Measurements from ENCODE around the gene IL12RB1. TPM values are rescaled to one million over a fixed set of nuclear protein-coding genes. Genes with fewer than 3 reads are reported as not detected.

Gene IL12RB1
- total RNA-seq, 1 experiment from 2014 or later = not detected

DNA sequence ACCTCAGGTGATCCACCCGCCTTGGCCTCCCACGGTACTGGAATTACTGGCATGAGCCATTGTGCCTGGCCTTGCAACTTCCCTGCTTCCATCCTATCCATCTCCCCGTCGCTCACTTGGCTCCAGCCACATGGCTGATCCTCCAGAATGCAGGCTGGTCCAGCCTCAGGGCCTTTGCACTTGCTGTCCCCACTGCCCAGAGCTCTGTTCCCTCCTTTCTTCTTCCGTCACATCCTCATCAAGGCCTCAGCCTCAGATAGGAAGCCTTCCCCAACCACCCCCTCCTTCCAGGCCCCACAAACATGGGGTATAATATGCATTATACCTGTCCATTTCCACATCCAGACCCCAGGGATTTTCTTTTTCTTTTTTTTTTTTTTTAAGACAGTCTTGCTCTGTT, 27.1 kb upstream of the IL12RB1 start:
- BruUV-seq (replicated peaks) = no TSS peak
- ChIA-PET RAD21 (ENCODE audit: low non-redundant PET in 1 of 2, low total read pairs in 2 of 2, uncharacterized antibody in 2 of 2, unreplicated experiment in 2 of 2) (interaction anchor here in 1 of 2 experiments (0.7 to 1.2 kb wide), 2 partner anchors 90 to 138 kb away, joined by 4 to 7 read pairs; partner anchors contain the start of gene RAB3A), POLR2A (interaction anchor here (1.0 kb wide), 1 partner anchor 38 kb away, joined by 3 read pairs; the partner anchor contains the start of gene PIK3R2), CTCF (interaction anchor here (0.7 to 3.0 kb wide), 15 partner anchors 12 to 165 kb away, joined by 3 to 24 read pairs (median 5); partner anchors contain the start of genes MPV17L2 and PIK3R2)
- Histone ChIP-seq H3K4me2 (ENCODE audit: low read length) (no peak overlapping the region), H3K27ac (ENCODE audit: low read depth, low read length) (no peak overlapping the region), H3K9ac (ENCODE audit: low read length) (no peak overlapping the region), H3K4me1 (ENCODE audit: control insufficient read depth in 1 of 2, insufficient read depth in 2 of 2, low read length in 2 of 2) (peaks cover 23 to 42% of the 10 kb centered on the region in 2 experiments), H3K9me3 (ENCODE audit: control insufficient read depth in 1 of 2, insufficient read depth in 1 of 2, low read depth in 1 of 2, low read length in 2 of 2) (no peaks in the 10 kb centered on the region), H3K79me2 (ENCODE audit: insufficient read depth, low read length) (peaks cover 6% of the 10 kb centered on the region; the same call in 1 of the 2 replicates), H3K36me3 (ENCODE audit: control insufficient read depth in 1 of 2, insufficient read depth in 2 of 2, low read length in 2 of 2) (peaks cover 0 to 3% of the 10 kb centered on the region in 2 experiments; a peak in 1 of 4 replicates), H4K20me1 (ENCODE audit: insufficient read depth) (no peaks in the 10 kb centered on the region), H3K27me3 (ENCODE audit: insufficient read depth, low read length) (no peaks in the 10 kb centered on the region), H2AFZ (ENCODE audit: low read depth, low read length, poor library complexity, severe bottlenecking) (no peak overlapping the region), H3K4me3 (replicated peaks in 1 of 2; ENCODE audit: low read depth in 1 of 2, low read length in 2 of 2) (no peak overlapping the region), H3K9me2 (ENCODE audit: insufficient read depth) (no peaks in the 10 kb centered on the region)
- intact Hi-C loops (cut with micrococcal nuclease) = loop anchor here (1.0 to 2.0 kb wide), 2 partner anchors 54 to 137 kb away; no protein-coding TSS in a partner anchor
- TF ChIP-seq, protein P1, sequence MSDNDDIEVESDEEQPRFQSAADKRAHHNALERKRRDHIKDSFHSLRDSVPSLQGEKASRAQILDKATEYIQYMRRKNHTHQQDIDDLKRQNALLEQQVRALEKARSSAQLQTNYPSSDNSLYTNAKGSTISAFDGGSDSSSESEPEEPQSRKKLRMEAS (IDR thresholded peaks at IDR 0.05) = no peak
- TF ChIP-seq RAD21 (IDR thresholded peaks at IDR 0.05; ENCODE audit: low read depth) = no peak
- TF ChIP-seq POLR2AphosphoS5 (IDR thresholded peaks at IDR 0.05; ENCODE audit: low read depth, low read length) = no peak
- TF ChIP-seq SRF (IDR thresholded peaks at IDR 0.05; ENCODE audit: low read depth) = no peak
- TF ChIP-seq, protein P2, sequence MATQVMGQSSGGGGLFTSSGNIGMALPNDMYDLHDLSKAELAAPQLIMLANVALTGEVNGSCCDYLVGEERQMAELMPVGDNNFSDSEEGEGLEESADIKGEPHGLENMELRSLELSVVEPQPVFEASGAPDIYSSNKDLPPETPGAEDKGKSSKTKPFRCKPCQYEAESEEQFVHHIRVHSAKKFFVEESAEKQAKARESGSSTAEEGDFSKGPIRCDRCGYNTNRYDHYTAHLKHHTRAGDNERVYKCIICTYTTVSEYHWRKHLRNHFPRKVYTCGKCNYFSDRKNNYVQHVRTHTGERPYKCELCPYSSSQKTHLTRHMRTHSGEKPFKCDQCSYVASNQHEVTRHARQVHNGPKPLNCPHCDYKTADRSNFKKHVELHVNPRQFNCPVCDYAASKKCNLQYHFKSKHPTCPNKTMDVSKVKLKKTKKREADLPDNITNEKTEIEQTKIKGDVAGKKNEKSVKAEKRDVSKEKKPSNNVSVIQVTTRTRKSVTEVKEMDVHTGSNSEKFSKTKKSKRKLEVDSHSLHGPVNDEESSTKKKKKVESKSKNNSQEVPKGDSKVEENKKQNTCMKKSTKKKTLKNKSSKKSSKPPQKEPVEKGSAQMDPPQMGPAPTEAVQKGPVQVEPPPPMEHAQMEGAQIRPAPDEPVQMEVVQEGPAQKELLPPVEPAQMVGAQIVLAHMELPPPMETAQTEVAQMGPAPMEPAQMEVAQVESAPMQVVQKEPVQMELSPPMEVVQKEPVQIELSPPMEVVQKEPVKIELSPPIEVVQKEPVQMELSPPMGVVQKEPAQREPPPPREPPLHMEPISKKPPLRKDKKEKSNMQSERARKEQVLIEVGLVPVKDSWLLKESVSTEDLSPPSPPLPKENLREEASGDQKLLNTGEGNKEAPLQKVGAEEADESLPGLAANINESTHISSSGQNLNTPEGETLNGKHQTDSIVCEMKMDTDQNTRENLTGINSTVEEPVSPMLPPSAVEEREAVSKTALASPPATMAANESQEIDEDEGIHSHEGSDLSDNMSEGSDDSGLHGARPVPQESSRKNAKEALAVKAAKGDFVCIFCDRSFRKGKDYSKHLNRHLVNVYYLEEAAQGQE (IDR thresholded peaks at IDR 0.05; ENCODE audit: low read depth) = no peak
- no peak for TF ChIP-seq SP1 (IDR thresholded peaks at IDR 0.05; ENCODE audit: low read depth)
- TF ChIP-seq FOSL1 (IDR thresholded peaks at IDR 0.05; ENCODE audit: low read depth) = no peak
- no peak for TF ChIP-seq YY1 (IDR thresholded peaks at IDR 0.05; ENCODE audit: extremely low read depth, insufficient replicate concordance, low read depth, low read length)
- no peak for TF ChIP-seq EZH2 (IDR thresholded peaks at IDR 0.05)
- TF ChIP-seq ZNF274 (IDR thresholded peaks at IDR 0.05; ENCODE audit: low read depth, low read length) = no peak
- TF ChIP-seq, protein P3, sequence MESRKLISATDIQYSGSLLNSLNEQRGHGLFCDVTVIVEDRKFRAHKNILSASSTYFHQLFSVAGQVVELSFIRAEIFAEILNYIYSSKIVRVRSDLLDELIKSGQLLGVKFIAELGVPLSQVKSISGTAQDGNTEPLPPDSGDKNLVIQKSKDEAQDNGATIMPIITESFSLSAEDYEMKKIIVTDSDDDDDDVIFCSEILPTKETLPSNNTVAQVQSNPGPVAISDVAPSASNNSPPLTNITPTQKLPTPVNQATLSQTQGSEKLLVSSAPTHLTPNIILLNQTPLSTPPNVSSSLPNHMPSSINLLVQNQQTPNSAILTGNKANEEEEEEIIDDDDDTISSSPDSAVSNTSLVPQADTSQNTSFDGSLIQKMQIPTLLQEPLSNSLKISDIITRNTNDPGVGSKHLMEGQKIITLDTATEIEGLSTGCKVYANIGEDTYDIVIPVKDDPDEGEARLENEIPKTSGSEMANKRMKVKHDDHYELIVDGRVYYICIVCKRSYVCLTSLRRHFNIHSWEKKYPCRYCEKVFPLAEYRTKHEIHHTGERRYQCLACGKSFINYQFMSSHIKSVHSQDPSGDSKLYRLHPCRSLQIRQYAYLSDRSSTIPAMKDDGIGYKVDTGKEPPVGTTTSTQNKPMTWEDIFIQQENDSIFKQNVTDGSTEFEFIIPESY (IDR thresholded peaks at IDR 0.05; ENCODE audit: extremely low read depth, insufficient replicate concordance, low read length) = no peak
- TF ChIP-seq EGR1 (IDR thresholded peaks at IDR 0.05; ENCODE audit: low read depth) = no peak
- TF ChIP-seq TCF7L2 (IDR thresholded peaks at IDR 0.05; ENCODE audit: borderline replicate concordance, extremely low read depth, insufficient read depth, insufficient read length) = no peak
- TF ChIP-seq, protein P4, sequence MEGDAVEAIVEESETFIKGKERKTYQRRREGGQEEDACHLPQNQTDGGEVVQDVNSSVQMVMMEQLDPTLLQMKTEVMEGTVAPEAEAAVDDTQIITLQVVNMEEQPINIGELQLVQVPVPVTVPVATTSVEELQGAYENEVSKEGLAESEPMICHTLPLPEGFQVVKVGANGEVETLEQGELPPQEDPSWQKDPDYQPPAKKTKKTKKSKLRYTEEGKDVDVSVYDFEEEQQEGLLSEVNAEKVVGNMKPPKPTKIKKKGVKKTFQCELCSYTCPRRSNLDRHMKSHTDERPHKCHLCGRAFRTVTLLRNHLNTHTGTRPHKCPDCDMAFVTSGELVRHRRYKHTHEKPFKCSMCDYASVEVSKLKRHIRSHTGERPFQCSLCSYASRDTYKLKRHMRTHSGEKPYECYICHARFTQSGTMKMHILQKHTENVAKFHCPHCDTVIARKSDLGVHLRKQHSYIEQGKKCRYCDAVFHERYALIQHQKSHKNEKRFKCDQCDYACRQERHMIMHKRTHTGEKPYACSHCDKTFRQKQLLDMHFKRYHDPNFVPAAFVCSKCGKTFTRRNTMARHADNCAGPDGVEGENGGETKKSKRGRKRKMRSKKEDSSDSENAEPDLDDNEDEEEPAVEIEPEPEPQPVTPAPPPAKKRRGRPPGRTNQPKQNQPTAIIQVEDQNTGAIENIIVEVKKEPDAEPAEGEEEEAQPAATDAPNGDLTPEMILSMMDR (IDR thresholded peaks at IDR 0.05 in 2 of 3, conservative IDR thresholded peaks at IDR 0.05 in 1 of 3; ENCODE audit: borderline replicate concordance in 1 of 3, insufficient read depth in 1 of 3, low read depth in 2 of 3, low read length in 2 of 3) = no peak
- TF ChIP-seq, protein P5, sequence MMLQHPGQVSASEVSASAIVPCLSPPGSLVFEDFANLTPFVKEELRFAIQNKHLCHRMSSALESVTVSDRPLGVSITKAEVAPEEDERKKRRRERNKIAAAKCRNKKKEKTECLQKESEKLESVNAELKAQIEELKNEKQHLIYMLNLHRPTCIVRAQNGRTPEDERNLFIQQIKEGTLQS (IDR thresholded peaks at IDR 0.05) = no peak
- no peak for TF ChIP-seq CBX3 (IDR thresholded peaks at IDR 0.05; ENCODE audit: low read depth)
- TF ChIP-seq EZH2phosphoT487 (IDR thresholded peaks at IDR 0.05; ENCODE audit: borderline replicate concordance) = no peak
- TF ChIP-seq SIN3A (IDR thresholded peaks at IDR 0.05; ENCODE audit: low read depth) = no peak
- no peak for ATAC-seq
- no peak for DNase-seq (ENCODE audit: low read depth, low spot score)

All from HCT116 (cell line).